Mononuclear cell (primary cell): Measurements from ENCODE around the gene TMEM89. TPM values are rescaled to one million over a fixed set of nuclear protein-coding genes. Genes with fewer than 3 reads are reported as not detected.

ENCODE experiments used
- H3K27me3 ChIP-seq: 2 replicates; pipeline ENCODE4 v1.6.0; 2011; ENCODE audit warnings: low read length, control low read depth; ENCODE audit not compliant: insufficient read depth
- H3K4me1 ChIP-seq: 2 replicates; pipeline ENCODE4 v1.5.1; 2011; ENCODE audit warnings: mild to moderate bottlenecking, low read length, control low read depth; ENCODE audit not compliant: insufficient read depth
- H3K4me3 ChIP-seq: 2 replicates; pipeline ENCODE4 v1.5.1; 2011; ENCODE audit warnings: mild to moderate bottlenecking, low read length, moderate library complexity
- H3K9me3 ChIP-seq: 2 replicates; pipeline ENCODE4 v1.5.1; 2011; ENCODE audit warnings: low read depth, mild to moderate bottlenecking, control low read depth, low read length
- total RNA-seq: library from RNA; depleted of rRNA; stranded (reverse); fragments of >200 nt; gene quantifications from one replicate; pipeline ENCODE4 v1.2.3, GENCODE V29; 2012

TMEM89 gene
- total RNA-seq, 1 donor, result 0.42 TPM

GRCh38 chr3:48592519-48593087 lies 29.0 kb downstream of the TMEM89 start:
- H3K4me1 ChIP-seq, result no peaks in the 10 kb centered on the region

GRCh38 chr3:48591886-48592518 lies 29.6 kb downstream of the TMEM89 start:
- no peaks in the 10 kb centered on the region for H3K4me1 ChIP-seq
- H3K9me3 ChIP-seq, result no peaks in the 10 kb centered on the region
- H3K4me3 ChIP-seq, result no peak overlapping the region
- H3K27me3 ChIP-seq, result peaks cover 15% of the 10 kb centered on the region

More at GRCh38 chr3:48592519-48593087, 29.0 kb downstream of the TMEM89 start:
- Histone ChIP-seq H3K4me3 (no peak overlapping the region), H3K27me3 (peaks cover 15% of the 10 kb centered on the region), H3K9me3 (no peaks in the 10 kb centered on the region)

- H3K4me3 ChIP-seq, result no peak overlapping the region
- no peaks in the 10 kb centered on the region for H3K4me1 ChIP-seq
- no peaks in the 10 kb centered on the region for H3K9me3 ChIP-seq
- peaks cover 15% of the 10 kb centered on the region for H3K27me3 ChIP-seq
Measured at GRCh38 chr3:48591436-48591835, 30.1 kb downstream of the TMEM89 start.

GRCh38 chr3:48588230-48588629 lies 33.3 kb downstream of the TMEM89 start:
- Histone ChIP-seq H3K27me3 (no peaks in the 10 kb centered on the region), H3K4me1 (no peaks in the 10 kb centered on the region), H3K9me3 (no peaks in the 10 kb centered on the region), H3K4me3 (no peak overlapping the region)

GRCh38 chr3:48587686-48588085 lies 33.9 kb downstream of the TMEM89 start:
- no peaks in the 10 kb centered on the region for H3K9me3 ChIP-seq
- no peaks in the 10 kb centered on the region for H3K4me1 ChIP-seq
- H3K4me3 ChIP-seq, result no peak overlapping the region
- H3K27me3 ChIP-seq, result no peaks in the 10 kb centered on the region

- Histone ChIP-seq H3K4me3 (no peak overlapping the region), H3K9me3 (no peaks in the 10 kb centered on the region), H3K27me3 (no peaks in the 10 kb centered on the region), H3K4me1 (no peaks in the 10 kb centered on the region)
Measured at GRCh38 chr3:48585411-48585810, 36.2 kb downstream of the TMEM89 start.

- H3K4me1 ChIP-seq, result no peaks in the 10 kb centered on the region
- no peaks in the 10 kb centered on the region for H3K9me3 ChIP-seq
- no peaks in the 10 kb centered on the region for H3K27me3 ChIP-seq
- no peak overlapping the region for H3K4me3 ChIP-seq
Measured at GRCh38 chr3:48584836-48585235, 36.7 kb downstream of the TMEM89 start.

GRCh38 chr3:48581621-48582481 lies 39.7 kb downstream of the TMEM89 start:
- Histone ChIP-seq H3K27me3 (no peaks in the 10 kb centered on the region), H3K4me3 (no peak overlapping the region), H3K4me1 (no peaks in the 10 kb centered on the region), H3K9me3 (no peaks in the 10 kb centered on the region)

GRCh38 chr3:48576647-48577046 lies 44.9 kb downstream of the TMEM89 start:
- no peaks in the 10 kb centered on the region for H3K4me1 ChIP-seq
- no peak overlapping the region for H3K4me3 ChIP-seq
- H3K9me3 ChIP-seq, result no peaks in the 10 kb centered on the region
- no peaks in the 10 kb centered on the region for H3K27me3 ChIP-seq

GRCh38 chr3:48575366-48575765 lies 46.2 kb downstream of the TMEM89 start:
- H3K27me3 ChIP-seq, result no peaks in the 10 kb centered on the region
- H3K4me1 ChIP-seq, result no peaks in the 10 kb centered on the region
- no peak overlapping the region for H3K4me3 ChIP-seq
- H3K9me3 ChIP-seq, result no peaks in the 10 kb centered on the region

GRCh38 chr3:48573973-48574585 lies 47.5 kb downstream of the TMEM89 start:
- Histone ChIP-seq H3K4me3 (no peak overlapping the region), H3K27me3 (no peaks in the 10 kb centered on the region), H3K9me3 (no peaks in the 10 kb centered on the region), H3K4me1 (no peaks in the 10 kb centered on the region)

- no peaks in the 10 kb centered on the region for H3K4me1 ChIP-seq
- H3K4me3 ChIP-seq, result no peak overlapping the region
- H3K27me3 ChIP-seq, result no peaks in the 10 kb centered on the region
Measured at GRCh38 chr3:48572517-48572916, 49.1 kb downstream of the TMEM89 start.

GRCh38 chr3:48571938-48572337 lies 49.6 kb downstream of the TMEM89 start:
- no peaks in the 10 kb centered on the region for H3K9me3 ChIP-seq

More at GRCh38 chr3:48572517-48572916, 49.1 kb downstream of the TMEM89 start:
- no peaks in the 10 kb centered on the region for H3K9me3 ChIP-seq

More at GRCh38 chr3:48571938-48572337, 49.6 kb downstream of the TMEM89 start:
- H3K4me1 ChIP-seq, result no peaks in the 10 kb centered on the region
- no peaks in the 10 kb centered on the region for H3K27me3 ChIP-seq
- H3K4me3 ChIP-seq, result no peak overlapping the region
